HG03469 (cell line): Measurements from ENCODE around the gene ZNF710.

Experiments used
- ATAC-seq: cut with Tn5 transposase; IDR thresholded peaks from one replicate; pipeline ENCODE4 v1.9.1; 2021; ENCODE audit warnings: mild to moderate bottlenecking, moderate library complexity, moderate number of reproducible peaks; ENCODE audit not compliant: unreplicated experiment

The ZNF710 gene

GRCh38 chr15:90037511-90037860, 36.4 kb downstream of the ZNF710 start:
- no peak for ATAC-seq

GRCh38 chr15:90037961-90038631, 37.0 kb downstream of the ZNF710 start:
- ATAC-seq, result peak; percentile 66

GRCh38 chr15:90038632-90039095, 37.5 kb downstream of the ZNF710 start:
- no peak for ATAC-seq

DNA sequence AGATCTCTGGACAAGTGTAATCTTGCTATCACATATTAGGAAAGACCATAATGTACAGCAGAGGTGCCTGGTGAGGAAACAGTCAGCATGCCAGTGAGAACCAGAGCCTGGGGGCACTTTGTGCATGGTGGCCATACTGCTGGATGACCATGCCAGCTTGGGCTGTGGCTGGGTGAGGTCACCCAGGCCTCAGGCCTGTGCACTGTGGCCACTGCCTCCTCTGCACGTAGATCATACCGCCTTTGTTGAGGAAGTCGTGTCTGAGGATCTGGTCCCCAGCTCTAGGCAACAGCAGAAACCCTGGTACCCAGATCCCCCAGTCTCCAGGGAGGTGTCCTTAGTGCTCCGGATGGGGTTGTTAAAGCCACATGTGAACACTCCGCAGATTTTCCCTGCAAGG, 38.9 kb downstream of the ZNF710 start:
- ATAC-seq, result no peak

- ATAC-seq, result no peak
Measured at GRCh38 chr15:90040618-90041017, 39.5 kb downstream of the ZNF710 start.

DNA sequence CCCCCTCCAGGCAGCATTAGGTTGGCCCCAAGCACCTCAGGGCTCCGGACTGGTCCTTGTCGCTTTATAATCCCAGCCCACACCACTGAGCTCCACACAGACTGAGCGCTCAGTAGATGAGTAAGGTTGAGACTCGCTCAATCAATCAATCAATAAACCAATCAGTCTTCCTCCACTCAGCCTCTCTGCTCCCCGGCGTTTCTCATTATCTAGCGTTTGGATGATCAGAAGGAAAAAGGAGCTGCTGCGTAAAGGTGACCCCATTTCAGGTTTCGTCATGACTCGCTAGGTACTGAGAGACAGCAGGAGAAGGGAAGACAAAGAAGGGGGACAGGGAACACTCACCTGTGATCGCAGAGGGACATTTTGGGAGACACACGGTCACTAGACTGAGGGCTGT, 41.2 kb downstream of the ZNF710 start:
- ATAC-seq, result no peak

- ATAC-seq, result no peak
Measured at GRCh38 chr15:90042766-90043529, 41.8 kb downstream of the ZNF710 start.

- no peak for ATAC-seq
Measured at GRCh38 chr15:90043530-90044010, 42.4 kb downstream of the ZNF710 start.

DNA sequence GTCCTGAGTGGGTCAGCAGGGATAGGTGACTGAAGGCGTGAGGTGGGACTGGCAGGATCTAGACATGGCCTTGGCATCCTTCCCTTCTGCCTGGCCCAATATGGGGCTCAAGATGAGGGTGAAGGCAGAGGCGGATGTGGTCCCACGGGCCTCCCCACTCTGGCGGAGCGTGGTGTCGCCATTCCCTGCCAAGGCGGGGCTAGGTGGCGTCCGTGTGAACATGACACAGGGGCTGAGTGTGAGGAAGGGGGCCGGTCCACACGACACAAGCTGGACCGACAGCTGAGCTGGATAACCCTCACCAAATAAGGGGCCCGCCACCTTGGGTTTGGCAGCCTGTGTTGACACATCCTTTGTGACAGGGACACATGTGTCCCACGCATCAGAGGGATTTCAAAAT, 43.1 kb downstream of the ZNF710 start:
- ATAC-seq, result no peak

DNA sequence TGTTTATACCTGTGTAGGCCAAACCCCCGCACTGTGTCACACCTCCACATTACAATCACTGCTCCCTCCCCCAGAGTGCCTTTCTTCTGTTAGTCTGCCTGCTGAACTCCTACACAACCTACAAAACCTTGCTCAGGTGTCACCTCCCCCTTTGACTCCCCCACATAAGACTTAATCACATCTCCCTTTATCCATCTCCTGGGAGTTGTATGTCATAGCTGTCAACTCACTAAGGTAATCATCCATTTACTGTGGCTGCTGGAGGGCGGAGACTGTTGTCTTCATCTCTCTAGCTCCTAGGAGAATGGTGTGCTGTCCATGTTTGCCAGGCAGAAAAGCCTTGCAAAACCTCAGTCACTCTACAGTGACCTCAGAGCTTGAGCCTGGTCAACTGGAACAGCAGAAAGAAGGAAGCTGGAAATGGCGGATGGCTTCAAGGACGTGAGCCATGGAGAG, 43.8 kb downstream of the ZNF710 start:
- no peak for ATAC-seq

- ATAC-seq, result no peak
Measured at GRCh38 chr15:90046289-90046688, 45.2 kb downstream of the ZNF710 start.

- ATAC-seq, result no peak
Measured at GRCh38 chr15:90046911-90047392, 45.8 kb downstream of the ZNF710 start.

DNA sequence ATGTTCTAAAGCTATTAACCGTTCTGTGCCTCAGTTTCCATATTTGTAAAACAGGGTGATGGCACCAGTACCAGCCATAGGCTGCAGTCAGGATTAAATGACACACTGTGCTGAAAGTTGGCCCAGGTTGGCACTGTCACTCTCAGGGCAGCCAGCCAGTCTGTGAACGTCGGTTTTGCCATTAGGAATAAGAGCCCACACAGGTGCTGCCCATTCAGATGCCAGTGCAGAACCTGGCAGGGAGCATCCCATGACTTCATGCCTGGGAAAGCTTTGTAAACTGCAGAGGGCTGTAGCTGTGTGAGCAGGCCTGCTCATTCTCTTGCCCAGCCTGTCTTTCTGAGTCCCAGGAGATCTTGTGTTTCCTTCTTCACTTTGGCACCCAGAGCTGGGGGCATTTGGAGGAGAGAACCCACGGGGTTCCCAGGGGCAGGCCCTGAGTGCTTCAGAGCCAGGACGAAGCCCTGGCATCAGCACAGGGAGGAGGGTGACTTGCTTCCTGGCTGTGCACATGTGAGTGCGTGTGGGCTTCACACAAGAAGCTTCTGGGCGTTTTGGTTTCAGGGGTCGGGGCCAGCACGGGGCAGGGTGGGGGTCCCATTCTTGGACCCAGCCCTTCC, 46.9 kb downstream of the ZNF710 start:
- no peak for ATAC-seq

GRCh38 chr15:90049030-90049429, 47.9 kb downstream of the ZNF710 start:
- no peak for ATAC-seq

GRCh38 chr15:90049666-90050604, 48.8 kb downstream of the ZNF710 start:
- ATAC-seq, result no peak

- no peak for ATAC-seq
Measured at GRCh38 chr15:90051874-90052273, 50.8 kb downstream of the ZNF710 start.

DNA sequence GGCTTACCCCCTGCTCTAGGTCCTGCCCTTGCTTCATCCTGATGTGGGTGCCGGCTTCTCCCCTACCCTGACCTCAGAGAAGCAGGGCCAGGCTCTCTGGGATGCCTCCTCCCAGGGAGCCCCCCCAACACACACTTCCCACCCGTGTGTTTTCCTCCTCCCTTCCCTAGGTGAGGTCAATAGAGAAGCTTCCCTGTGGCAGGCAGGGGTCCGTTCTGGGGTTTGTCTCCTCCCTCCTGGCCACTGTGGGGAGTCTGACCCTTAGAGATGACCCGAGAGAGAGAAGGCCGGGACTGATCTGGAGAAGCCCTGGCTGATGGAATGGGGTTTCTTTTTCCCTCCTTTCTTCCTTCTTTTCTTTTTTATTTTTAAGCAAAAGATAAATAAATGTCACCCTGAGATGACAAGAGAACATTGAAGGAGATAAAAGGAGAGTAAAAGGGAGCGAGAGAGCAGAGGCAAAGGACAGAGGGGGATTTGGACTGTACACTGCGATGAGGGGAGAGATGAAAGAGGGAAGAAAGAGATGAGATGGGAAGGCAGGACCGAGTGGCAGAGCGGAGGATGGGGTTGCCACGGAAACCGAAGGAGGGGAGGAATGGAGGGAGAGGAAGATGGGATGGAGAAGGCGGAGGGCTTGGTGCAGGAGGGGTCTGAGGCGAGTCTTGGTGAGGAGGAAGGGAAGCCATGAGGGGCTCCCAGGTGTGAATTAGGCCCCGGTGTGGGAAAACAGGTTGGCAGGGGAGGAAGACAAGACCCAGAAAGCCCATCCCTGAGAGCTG, 52.8 kb downstream of the ZNF710 start:
- no peak for ATAC-seq

GRCh38 chr15:90054618-90055097, 53.5 kb downstream of the ZNF710 start:
- no peak for ATAC-seq

DNA sequence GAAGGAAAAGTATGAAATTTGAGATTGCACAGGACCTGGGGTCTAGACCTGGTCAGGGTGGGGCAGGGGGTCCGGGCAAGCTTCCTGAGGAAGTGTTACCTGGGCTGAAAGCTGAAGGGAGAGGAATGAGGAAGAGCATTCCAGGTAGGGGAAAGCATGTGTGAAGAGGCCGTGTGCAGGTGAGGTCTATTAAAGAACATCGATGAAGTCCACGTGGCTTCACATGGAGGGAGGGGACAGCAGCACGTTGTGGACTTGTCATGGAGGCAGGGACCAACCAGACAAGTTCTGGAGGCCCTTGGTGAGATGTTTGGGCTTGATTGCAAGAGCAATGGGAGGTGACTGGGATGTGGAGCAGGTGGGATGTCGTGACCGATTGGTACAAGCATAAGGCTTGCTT, 54.1 kb downstream of the ZNF710 start:
- ATAC-seq, result no peak

DNA sequence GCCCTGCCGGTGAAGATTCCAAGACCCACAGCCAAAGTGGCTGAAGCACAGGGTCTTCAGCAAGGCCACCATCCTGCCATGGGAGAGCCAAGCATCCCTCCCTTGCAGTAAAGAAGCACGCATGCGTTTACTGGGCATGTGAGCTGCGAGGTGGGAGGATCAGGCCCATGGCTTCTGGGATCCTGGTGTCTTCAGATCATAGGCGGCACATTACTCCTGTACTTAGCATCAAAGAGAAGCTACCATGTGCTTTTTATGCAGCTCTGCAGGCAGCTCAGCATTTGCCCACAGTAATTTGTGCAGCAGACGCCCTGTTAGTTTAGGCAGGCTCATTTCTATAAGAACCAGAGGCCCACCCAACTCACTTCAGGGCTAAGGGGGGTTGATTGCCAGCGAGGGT, 55.4 kb downstream of the ZNF710 start:
- ATAC-seq, result no peak
